Pericardium fibroblast (primary cell): Measurements from ENCODE around the gene GJC1. TPM values are rescaled to one million over a fixed set of nuclear protein-coding genes. Genes with fewer than 3 reads are reported as not detected.

Source experiments
- total RNA-seq: library from RNA; depleted of rRNA; stranded (reverse); fragments of >200 nt; gene quantifications from 2 replicates; pipeline ENCODE4 v1.2.3, GENCODE V29; 2015

The GJC1 gene
- 4.3 and 5.3 TPM in 2 replicates for total RNA-seq

GRCh38 chr17:44829523-44830358 lies at the start of gene GJC1:
GJC1 (minus strand) TSS chr17:44830287; CDS start chr17:44805817, 24,470 bp downstream.

GRCh38 chr17:44847586-44847985 lies 17.5 kb upstream of the GJC1 start, which contains the start of gene HIGD1B:
HIGD1B (plus strand) TSS chr17:44847883; CDS start chr17:44848153, 270 bp downstream.

GRCh38 chr17:44758414-44759085 lies 71.5 kb downstream of the GJC1 start, which contains the start of gene ADAM11:
ADAM11 (plus strand) TSS chr17:44758988; CDS start chr17:44759200, 212 bp downstream.

Other genes with a start within 250 kb of the GJC1 start
- not detected in 2 replicates for gene MEIOC, start 173.8 kb downstream of the GJC1 start, total RNA-seq
- gene CCDC43, start 140.5 kb downstream of the GJC1 start, total RNA-seq = 18.0 and 18.7 TPM in 2 replicates
- 1.0 and 1.5 TPM in 2 replicates for gene DBF4B, start 121.6 kb downstream of the GJC1 start, total RNA-seq
- gene ADAM11, start 71.3 kb downstream of the GJC1 start, total RNA-seq = 2.6 and 2.7 TPM in 2 replicates
- not detected in 2 replicates for gene HIGD1B, start 17.6 kb upstream of the GJC1 start, total RNA-seq
- 34.5 and 46.6 TPM in 2 replicates for gene EFTUD2, start 69.2 kb upstream of the GJC1 start, total RNA-seq
- not detected in 2 replicates for gene GFAP, start 85.2 kb upstream of the GJC1 start, total RNA-seq
- 0.77 and 1.9 TPM in 2 replicates for gene KIF18B, start 117.5 kb upstream of the GJC1 start, total RNA-seq
- 2.6 and 13.5 TPM in 2 replicates for gene C1QL1, start 138.0 kb upstream of the GJC1 start, total RNA-seq
- gene DCAKD, start 221.3 kb upstream of the GJC1 start, total RNA-seq = 49.6 and 50.6 TPM in 2 replicates
- 80.3 and 89.4 TPM in 2 replicates for gene NMT1, start 231.0 kb upstream of the GJC1 start, total RNA-seq